ENCODE data around the gene ZNF70.

The ZNF70 gene

GRCh38 chr22:23772315-23772648 lies 21.4 kb upstream of the ZNF70 start:
- H2AFZ ChIP-seq (ENCODE audit: low read length), result no peak overlapping the region
- no peaks in the 10 kb centered on the region for H3K27me3 ChIP-seq (ENCODE audit: insufficient read depth, low read length)
- no peaks in the 10 kb centered on the region for H3K9me3 ChIP-seq (ENCODE audit: low read length)
- peak overlapping the region; percentile 53 for H3K4me3 ChIP-seq (ENCODE audit: low read depth, low read length, poor library complexity, severe bottlenecking)
- no peaks in the 10 kb centered on the region for H3F3A ChIP-seq (ENCODE audit: insufficient read depth, low read length)
- H4K20me1 ChIP-seq (ENCODE audit: insufficient read depth, low read length), result no peaks in the 10 kb centered on the region
- peaks cover 36% of the 10 kb centered on the region for H3K4me1 ChIP-seq (ENCODE audit: insufficient read depth, low read length, severe bottlenecking)
- H3K27ac ChIP-seq (ENCODE audit: low read depth, low read length, poor library complexity, severe bottlenecking), result no peak overlapping the region
- H3K4me2 ChIP-seq (ENCODE audit: low read length), result peak overlapping the region; percentile 89
- no peak for TF ChIP-seq CTCF (IDR thresholded peaks at IDR 0.05; ENCODE audit: low read length)
- no peak for TF ChIP-seq EZH2 (IDR thresholded peaks at IDR 0.05; ENCODE audit: borderline replicate concordance, low read length)
- peaks cover under 1% of the 10 kb centered on the region; the same call in 1 of the 2 replicates for H3K36me3 ChIP-seq (ENCODE audit: insufficient read depth, low read length)
- H3K9me2 ChIP-seq (ENCODE audit: low read depth, low read length), result no peaks in the 10 kb centered on the region
- peak overlapping the region; percentile 56 for H3K9ac ChIP-seq (ENCODE audit: low read length)
- no peaks in the 10 kb centered on the region; the same call in 1 of the 2 replicates for H3K79me2 ChIP-seq (ENCODE audit: insufficient read depth, low read length)

GRCh38 chr22:23769321-23769965 lies 18.5 kb upstream of the ZNF70 start:
- Histone ChIP-seq H3K4me1 (ENCODE audit: insufficient read depth, low read length, severe bottlenecking) (peaks cover 64% of the 10 kb centered on the region), H4K20me1 (ENCODE audit: insufficient read depth, low read length) (no peaks in the 10 kb centered on the region), H3F3A (ENCODE audit: insufficient read depth, low read length) (no peaks in the 10 kb centered on the region), H3K36me3 (ENCODE audit: insufficient read depth, low read length) (peaks cover 21% of the 10 kb centered on the region), H3K9me3 (ENCODE audit: low read length) (no peaks in the 10 kb centered on the region), H3K4me2 (ENCODE audit: low read length) (peak overlapping the region; percentile 7; the same call in 1 of the 2 replicates), H3K4me3 (ENCODE audit: low read depth, low read length, poor library complexity, severe bottlenecking) (no peak overlapping the region), H3K9me2 (ENCODE audit: low read depth, low read length) (no peaks in the 10 kb centered on the region), H3K9ac (ENCODE audit: low read length) (no peak overlapping the region; the same call in 1 of the 2 replicates), H3K27ac (ENCODE audit: low read depth, low read length, poor library complexity, severe bottlenecking) (peak overlapping the region; percentile 82), H3K27me3 (ENCODE audit: insufficient read depth, low read length) (no peaks in the 10 kb centered on the region), H3K79me2 (ENCODE audit: insufficient read depth, low read length) (peaks cover 3% of the 10 kb centered on the region; the same call in 1 of the 2 replicates), H2AFZ (ENCODE audit: low read length) (no peak overlapping the region)
- TF ChIP-seq EZH2 (IDR thresholded peaks at IDR 0.05; ENCODE audit: borderline replicate concordance, low read length) (no peak), CTCF (IDR thresholded peaks at IDR 0.05; ENCODE audit: low read length) (no peak)

- no peaks in the 10 kb centered on the region for H3K9me2 ChIP-seq (ENCODE audit: low read depth, low read length)
- H3K4me2 ChIP-seq (ENCODE audit: low read length), result peak within 1 kb of the TSS; percentile 79
- H3K9ac ChIP-seq (ENCODE audit: low read length), result peak within 1 kb of the TSS; percentile 88
- peaks cover 3% of the 10 kb centered on the region; the same call in 1 of the 2 replicates for H3K79me2 ChIP-seq (ENCODE audit: insufficient read depth, low read length)
- no peak within 1 kb of the TSS for H2AFZ ChIP-seq (ENCODE audit: low read length)
- H3K27me3 ChIP-seq (ENCODE audit: insufficient read depth, low read length), result no peaks in the 10 kb centered on the region
- peaks cover 76% of the 10 kb centered on the region for H3K4me1 ChIP-seq (ENCODE audit: insufficient read depth, low read length, severe bottlenecking)
- no peaks in the 10 kb centered on the region for H3F3A ChIP-seq (ENCODE audit: insufficient read depth, low read length)
- peak within 1 kb of the TSS; percentile 82 for H3K4me3 ChIP-seq (ENCODE audit: low read depth, low read length, poor library complexity, severe bottlenecking)
- H3K9me3 ChIP-seq (ENCODE audit: low read length), result no peaks in the 10 kb centered on the region
- TF ChIP-seq EZH2 (IDR thresholded peaks at IDR 0.05; ENCODE audit: borderline replicate concordance, low read length) (no peak), CTCF (IDR thresholded peaks at IDR 0.05; ENCODE audit: low read length) (peak; percentile 78)
- no peaks in the 10 kb centered on the region for H4K20me1 ChIP-seq (ENCODE audit: insufficient read depth, low read length)
- peak within 1 kb of the TSS; percentile 82 for H3K27ac ChIP-seq (ENCODE audit: low read depth, low read length, poor library complexity, severe bottlenecking)
- H3K36me3 ChIP-seq (ENCODE audit: insufficient read depth, low read length), result peaks cover 36% of the 10 kb centered on the region
Observed at GRCh38 chr22:23767673-23768548, 17.0 kb upstream of the ZNF70 start, which contains the start of gene CHCHD10. TSS of gene CHCHD10 (minus strand) at chr22:23767972. CDS start at chr22:23767874, 98 bp downstream.
